GM12875 (cell line): ENCODE measurements around the gene ARHGAP20.
"Not testable (repeated sequence)": the region's sequence is repeated elsewhere in the genome, so short reads cannot be mapped to it uniquely, and the experiment has no call there.

Experiments
- H3K4me3 ChIP-seq: one replicate; pipeline ENCODE4 v1.5.1; 2011; ENCODE audit warnings: low read depth, low read length, control low read depth
- CTCF ChIP-seq: IDR thresholded peaks from 2 replicates; pipeline ENCODE4 v1.5.1; 2011; ENCODE audit warnings: low read depth, mild to moderate bottlenecking, control low read depth, inconsistent platforms, low read length, moderate library complexity, borderline replicate concordance; ENCODE audit not compliant: insufficient read depth

The ARHGAP20 gene

GRCh38 chr11:110621826-110622225 is 90.4 kb downstream of the ARHGAP20 start:
- no peak for TF ChIP-seq CTCF

GRCh38 chr11:110619366-110619765 is 92.9 kb downstream of the ARHGAP20 start:
- not testable (repeated sequence) for H3K4me3 ChIP-seq

More at GRCh38 chr11:110621826-110622225, 90.4 kb downstream of the ARHGAP20 start:
- H3K4me3 ChIP-seq = no peak overlapping the region

GRCh38 chr11:110614031-110614430 is 98.2 kb downstream of the ARHGAP20 start:
- TF ChIP-seq CTCF = no peak
- H3K4me3 ChIP-seq = no peak overlapping the region

GRCh38 chr11:110613197-110613918 is 98.9 kb downstream of the ARHGAP20 start:
- H3K4me3 ChIP-seq = no peak overlapping the region
- no peak for TF ChIP-seq CTCF

- no peak for TF ChIP-seq CTCF
- H3K4me3 ChIP-seq = no peak overlapping the region
These were observed 105.8 kb downstream of the ARHGAP20 start for GRCh38 chr11:110606415-110606814.

- TF ChIP-seq CTCF = no peak
These were observed 110.3 kb downstream of the ARHGAP20 start for GRCh38 chr11:110601936-110602335.

GRCh38 chr11:110600322-110600721 is 111.9 kb downstream of the ARHGAP20 start:
- no peak overlapping the region for H3K4me3 ChIP-seq
- no peak for TF ChIP-seq CTCF

More at GRCh38 chr11:110601936-110602335, 110.3 kb downstream of the ARHGAP20 start:
- H3K4me3 ChIP-seq = no peak overlapping the region
